Testis (tissue), 3 donors: ENCODE data around the gene TMC6. TPM values are rescaled to one million over a fixed set of nuclear protein-coding genes. Genes with fewer than 3 reads are reported as not detected.

ENCODE experiments used
- DNase-seq: peaks from one replicate; pipeline ENCODE4 v3.0.0-alpha.2; 2019
- H3K27ac ChIP-seq, 2 donors: fragments of 200-600 bp; sonication (generic); one replicate each; pipeline ENCODE4 v1.5.1; 2019
- H3K27me3 ChIP-seq: fragments of 200-600 bp; sonication (generic); one replicate; pipeline ENCODE4 v1.5.1; 2019
- H3K36me3 ChIP-seq: fragments of 200-600 bp; sonication (generic); one replicate; pipeline ENCODE4 v1.5.1; 2017; ENCODE audit warnings: low read depth; ENCODE audit errors: missing control alignments
- H3K4me1 ChIP-seq: fragments of 200-600 bp; sonication (generic); one replicate; pipeline ENCODE4 v1.5.1; 2019
- H3K4me3 ChIP-seq, 2 donors: fragments of 200-600 bp; sonication (generic); one replicate each; pipeline ENCODE4 v1.5.1; 2017 to 2019
- H3K9me3 ChIP-seq: fragments of 200-600 bp; sonication (generic); one replicate; pipeline ENCODE4 v1.5.1; 2017
- CTCF ChIP-seq, 3 experiments: fragments of 450-650 bp in 2 of 3; fragments of 200-600 bp in 1 of 3; sonication (generic) in 1 of 3; IDR thresholded peaks; one replicate each; pipeline ENCODE4 v1.5.1; 2016 to 2019; ENCODE audit warnings: antibody characterized with exemption in 3 of 3, mild to moderate bottlenecking in 2 of 3, moderate library complexity in 1 of 3
- POLR2A ChIP-seq: fragments of 450-650 bp; IDR thresholded peaks from one replicate; pipeline ENCODE4 v1.6.1; 2017; ENCODE audit warnings: antibody characterized with exemption, mild to moderate bottlenecking, moderate library complexity
- WGBS, 2 donors: methylation state at CpG; one replicate each; pipeline ENCODE4 v1.1.5; 2018; 5-methylcytosine and 5-hydroxymethylcytosine counted together
- intact Hi-C: fragments of 100-400 bp; cut with DNase I; formaldehyde crosslinking; loops from one replicate; pipeline ENCODE4 v1.15.1; 2023; ENCODE audit warnings: low total_unique reads
- polyA plus RNA-seq: library from polyadenylated mRNA; stranded (reverse); fragments of 350-450 nt; fragmentation: Illumina TruSeq; extraction: RNeasy Lipid Tissue Mini Kit (QIAGEN cat#74804); gene quantifications from one replicate; pipeline ENCODE4 v1.2.3, GENCODE V29; 2014; ENCODE audit warnings: low read depth, low replicate concordance; ENCODE audit not compliant: insufficient read depth
- total RNA-seq, 2 donors: library from RNA; depleted of rRNA; stranded (reverse); fragments of >200 nt; gene quantifications; one replicate each; pipeline ENCODE4 v1.2.3, GENCODE V29; 2016

TMC6 gene
- total and polyA plus RNA-seq, 3 donors from 2014 or later: 10.8 to 20.3 (median 18.0) TPM

GRCh38 chr17:78148286-78149016 lies 19.9 kb upstream of the TMC6 start:
- Histone ChIP-seq H3K4me3 (no peak overlapping the region), H3K27ac (no peak overlapping the region), H3K27me3 (no peaks in the 10 kb centered on the region), H3K9me3 (no peaks in the 10 kb centered on the region), H3K4me1 (peaks cover 21% of the 10 kb centered on the region), H3K36me3 (no peaks in the 10 kb centered on the region)
- WGBS, 2 donors: 83% methylated on average over 14 of the region's 14 CpGs
- no peak for TF ChIP-seq CTCF (IDR thresholded peaks at IDR 0.05)
- TF ChIP-seq POLR2A: no peak
- DNase-seq: no peak
- intact Hi-C loops: no loop called here

GRCh38 chr17:78147315-78147998 lies 18.9 kb upstream of the TMC6 start:
- DNase-seq: no peak
- no peaks in the 10 kb centered on the region for H3K36me3 ChIP-seq
- no peaks in the 10 kb centered on the region for H3K27me3 ChIP-seq
- no peak for TF ChIP-seq CTCF (IDR thresholded peaks at IDR 0.05)
- intact Hi-C loops: no loop called here
- WGBS, 2 donors: 78 to 79% methylated on average over 5 to 8 of the region's 8 CpGs
- H3K27ac ChIP-seq: no peak overlapping the region
- H3K9me3 ChIP-seq: no peaks in the 10 kb centered on the region
- no peak overlapping the region for H3K4me3 ChIP-seq
- peaks cover 21% of the 10 kb centered on the region for H3K4me1 ChIP-seq

- H3K4me3 ChIP-seq: no peak overlapping the region
- no peaks in the 10 kb centered on the region for H3K36me3 ChIP-seq
- no peak for DNase-seq
- intact Hi-C loops: no loop called here
- H3K4me1 ChIP-seq: peaks cover 21% of the 10 kb centered on the region
- TF ChIP-seq CTCF (IDR thresholded peaks at IDR 0.05): no peak
- TF ChIP-seq POLR2A: no peak
- no peak overlapping the region for H3K27ac ChIP-seq
- no peaks in the 10 kb centered on the region for H3K9me3 ChIP-seq
- WGBS, 2 donors: 89 to 93% methylated on average over 3 to 6 of the region's 6 CpGs
- H3K27me3 ChIP-seq: no peaks in the 10 kb centered on the region
Measured at GRCh38 chr17:78146881-78147280, 18.3 kb upstream of the TMC6 start.

- intact Hi-C loops: no loop called here
- WGBS, 2 donors: 90 to 93% methylated on average over 7 of the region's 7 CpGs
- peaks cover 21% of the 10 kb centered on the region for H3K4me1 ChIP-seq
- DNase-seq: no peak
- H3K27ac ChIP-seq: no peak overlapping the region
- H3K27me3 ChIP-seq: no peaks in the 10 kb centered on the region
- H3K36me3 ChIP-seq: no peaks in the 10 kb centered on the region
- no peak overlapping the region for H3K4me3 ChIP-seq
- TF ChIP-seq POLR2A (no peak), CTCF (IDR thresholded peaks at IDR 0.05) (no peak)
- no peaks in the 10 kb centered on the region for H3K9me3 ChIP-seq
Measured at GRCh38 chr17:78146471-78146869, 17.9 kb upstream of the TMC6 start.
